GM23338 (cell line): ENCODE data around the gene OSGIN1. TPM values are rescaled to one million over a fixed set of nuclear protein-coding genes. Genes with fewer than 3 reads are reported as not detected.

Experiments used
- ATAC-seq: fragments of 200-7000 bp; cut with Tn5 transposase; 3 replicates; pipeline ENCODE4 v1.9.1; 2020
- DNase-seq: peaks from one replicate; pipeline ENCODE4 v3.0.0-alpha.2; 2015; ENCODE audit warnings: low spot score
- H2AFZ ChIP-seq: fragments of 200-600 bp; sonication (generic); 2 replicates; pipeline ENCODE4 v1.8.0; 2016; ENCODE audit warnings: antibody characterized with exemption, mild to moderate bottlenecking, moderate library complexity
- H3F3A ChIP-seq: fragments of 200-600 bp; sonication (generic); replicated peaks from 2 replicates; pipeline ENCODE4 v1.8.0; 2017; ENCODE audit warnings: antibody characterized with exemption, mixed run types, low read depth
- H3K27ac ChIP-seq: fragments of 200-600 bp; sonication (generic); 2 replicates; pipeline ENCODE4 v1.6.1; 2016; ENCODE audit warnings: low read depth
- H3K27me3 ChIP-seq: fragments of 200-600 bp; sonication (generic); 2 replicates; pipeline ENCODE4 v1.8.0; 2016; ENCODE audit warnings: mild to moderate bottlenecking, mixed run types, moderate library complexity; ENCODE audit not compliant: insufficient read depth
- H3K36me3 ChIP-seq: fragments of 200-600 bp; sonication (generic); 2 replicates; pipeline ENCODE4 v1.8.0; 2016; ENCODE audit warnings: mild to moderate bottlenecking; ENCODE audit not compliant: insufficient read depth
- H3K4me1 ChIP-seq: fragments of 200-600 bp; sonication (generic); 2 replicates; pipeline ENCODE4 v1.8.0; 2016; ENCODE audit warnings: mild to moderate bottlenecking, moderate library complexity; ENCODE audit not compliant: insufficient read depth
- H3K4me2 ChIP-seq: fragments of 200-600 bp; sonication (generic); 2 replicates; pipeline ENCODE4 v1.7.1; 2017; ENCODE audit warnings: mixed run types
- H3K4me3 ChIP-seq: fragments of 200-600 bp; sonication (generic); 2 replicates; pipeline ENCODE4 v1.6.1; 2016; ENCODE audit warnings: mixed run types
- H3K79me2 ChIP-seq: fragments of 200-600 bp; sonication (generic); replicated peaks from 2 replicates; pipeline ENCODE4 v1.8.0; 2017; ENCODE audit warnings: mild to moderate bottlenecking; ENCODE audit not compliant: insufficient read depth
- H3K9me2 ChIP-seq: fragments of 200-600 bp; sonication (generic); 2 replicates; pipeline ENCODE4 v1.8.0; 2017; ENCODE audit not compliant: insufficient read depth
- H4K20me1 ChIP-seq: fragments of 200-600 bp; sonication (generic); replicated peaks from 2 replicates; pipeline ENCODE4 v1.8.0; 2017; ENCODE audit warnings: mild to moderate bottlenecking; ENCODE audit not compliant: insufficient read depth
- H3K27ac Mint-ChIP-seq: 2 replicates; pipeline ENCODE4 v1.8.0; 2020; ENCODE audit warnings: inconsistent platforms, mild to moderate bottlenecking, moderate library complexity, mixed read lengths
- H3K27me3 Mint-ChIP-seq: 3 replicates; pipeline ENCODE4 v1.8.0; 2022; ENCODE audit warnings: low read depth, mild to moderate bottlenecking, moderate library complexity, mixed read lengths, inconsistent platforms; ENCODE audit not compliant: insufficient read depth, poor library complexity
- H3K36me3 Mint-ChIP-seq: 3 replicates; pipeline ENCODE4 v1.8.0; 2021; ENCODE audit warnings: low read depth, mild to moderate bottlenecking, inconsistent platforms, moderate library complexity, mixed read lengths
- H3K4me1 Mint-ChIP-seq: 3 replicates; pipeline ENCODE4 v1.8.0; 2020; ENCODE audit warnings: mild to moderate bottlenecking, inconsistent platforms, mixed read lengths
- H3K4me3 Mint-ChIP-seq: 3 replicates; pipeline ENCODE4 v1.8.0; 2021; ENCODE audit warnings: moderate library complexity, mild to moderate bottlenecking, inconsistent platforms, mixed read lengths
- H3K9me3 Mint-ChIP-seq: 3 replicates; pipeline ENCODE4 v1.8.0; 2020; ENCODE audit warnings: moderate library complexity, mild to moderate bottlenecking, inconsistent platforms, mixed read lengths
- CREB1 ChIP-seq: fragments of 250-450 bp; sonication (Bioruptor Pico); IDR thresholded peaks from 2 replicates; pipeline ENCODE4 v1.5.0; 2020; ENCODE audit warnings: low read depth, mild to moderate bottlenecking, moderate library complexity
- EZH2 ChIP-seq: fragments of 200-600 bp; sonication (generic); IDR thresholded peaks from one replicate; pipeline ENCODE4 v1.8.0; 2017; ENCODE audit warnings: antibody characterized with exemption, mild to moderate bottlenecking, low read depth; ENCODE audit not compliant: unreplicated experiment
- EZH2phosphoT487 ChIP-seq: fragments of 200-600 bp; sonication (generic); IDR thresholded peaks from one replicate; pipeline ENCODE4 v1.8.1; 2018; ENCODE audit warnings: antibody characterized with exemption; ENCODE audit not compliant: unreplicated experiment
- JUNB ChIP-seq: IDR thresholded peaks from one replicate; pipeline ENCODE4 v1.6.1; 2016; ENCODE audit warnings: antibody characterized with exemption; ENCODE audit not compliant: unreplicated experiment
- NANOG ChIP-seq: IDR thresholded peaks from 2 replicates; pipeline ENCODE4 v1.6.1; 2016; ENCODE audit warnings: antibody characterized with exemption, borderline replicate concordance
- POLR2AphosphoS5 ChIP-seq: IDR thresholded peaks from 2 replicates; pipeline ENCODE4 v1.6.1; 2016; ENCODE audit warnings: antibody characterized with exemption, low read depth
- STAT1 ChIP-seq: IDR thresholded peaks from one replicate; pipeline ENCODE4 v1.6.1; 2016; ENCODE audit warnings: antibody characterized with exemption; ENCODE audit not compliant: unreplicated experiment
- ZNF114 ChIP-seq: fragments of 250-450 bp; sonication (Bioruptor Pico); IDR thresholded peaks from 2 replicates; pipeline ENCODE4 v1.5.0; 2020; ENCODE audit warnings: mild to moderate bottlenecking, moderate library complexity
- ZNF331 ChIP-seq: fragments of 250-450 bp; sonication (Bioruptor Pico); IDR thresholded peaks from 2 replicates; pipeline ENCODE4 v1.5.0; 2020; ENCODE audit warnings: low read depth, mild to moderate bottlenecking, moderate library complexity
- polyA plus RNA-seq: library from polyadenylated mRNA; unstranded; fragments of >200 nt; fragmentation: Nextera tagmentation; extraction: Ambion mirVana; gene quantifications from 2 replicates; pipeline ENCODE4 v1.2.1, GENCODE V29; 2016
- total RNA-seq: library from RNA; depleted of rRNA; stranded (reverse); fragments of >200 nt; shearing (Covaris generic); gene quantifications from 2 replicates; pipeline ENCODE4 v1.2.3, GENCODE V29; 2014
- TF ChIP-seq, protein P1 (sequence below): IDR thresholded peaks from one replicate; pipeline ENCODE4 v1.6.1; 2018; ENCODE audit warnings: antibody characterized with exemption; ENCODE audit not compliant: unreplicated experiment
- TF ChIP-seq, protein P2 (sequence below): IDR thresholded peaks from 2 replicates; pipeline ENCODE4 v1.6.1; 2016; ENCODE audit warnings: antibody characterized with exemption
- TF ChIP-seq, protein P3 (sequence below), 2 experiments: fragments of 200-600 bp in 1 of 2; sonication (generic) in 1 of 2; conservative IDR thresholded peaks; 2 replicates each; pipeline versions ENCODE4 v1.5.1 to v1.6.1; 2016 to 2017; ENCODE audit warnings: antibody characterized with exemption in 2 of 2, low read depth in 2 of 2, mild to moderate bottlenecking in 2 of 2, moderate library complexity in 1 of 2
- TF ChIP-seq, protein P4 (sequence below): fragments of 250-450 bp; sonication (Bioruptor Pico); IDR thresholded peaks from 2 replicates; pipeline ENCODE4 v1.5.0; 2020; ENCODE audit warnings: mild to moderate bottlenecking, moderate library complexity

The OSGIN1 gene
- total and polyA plus RNA-seq, 2 experiments from 2014 or later: 0.32 to 1.6 TPM

DNA sequence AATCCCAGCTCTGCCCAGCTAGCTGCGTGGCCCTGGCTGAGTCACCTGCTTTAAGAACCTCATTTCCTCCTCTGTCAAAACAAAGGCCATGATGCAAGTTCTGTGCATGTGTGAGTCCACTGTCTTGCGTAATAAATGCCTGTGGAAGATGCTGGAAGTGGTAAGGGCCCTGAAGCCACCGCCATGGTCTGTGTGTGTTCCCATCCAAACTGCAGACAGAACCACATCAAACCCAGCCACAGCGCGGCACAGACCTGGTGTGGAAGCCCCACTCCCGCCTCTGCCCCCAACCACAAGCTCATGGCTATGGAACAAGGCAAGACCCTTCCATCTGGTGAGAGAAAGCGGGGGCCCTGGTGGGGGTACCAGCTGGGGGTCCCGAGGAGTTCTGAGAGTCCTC is 41.0 kb downstream of the OSGIN1 start:
- Mint-ChIP-seq H3K9me3 (no peaks in the 10 kb centered on the region), H3K4me3 (no peak overlapping the region), H3K36me3 (no peaks in the 10 kb centered on the region), H3K27me3 (peaks cover 18% of the 10 kb centered on the region), H3K27ac (no peak overlapping the region), H3K4me1 (peaks cover 18% of the 10 kb centered on the region)
- H3K36me3 ChIP-seq: no peaks in the 10 kb centered on the region
- H3K9me2 ChIP-seq: no peaks in the 10 kb centered on the region
- ATAC-seq (no peak), DNase-seq (no peak)
- no peak overlapping the region for H3K4me3 ChIP-seq
- TF ChIP-seq JUNB: no peak
- TF ChIP-seq, protein P1, sequence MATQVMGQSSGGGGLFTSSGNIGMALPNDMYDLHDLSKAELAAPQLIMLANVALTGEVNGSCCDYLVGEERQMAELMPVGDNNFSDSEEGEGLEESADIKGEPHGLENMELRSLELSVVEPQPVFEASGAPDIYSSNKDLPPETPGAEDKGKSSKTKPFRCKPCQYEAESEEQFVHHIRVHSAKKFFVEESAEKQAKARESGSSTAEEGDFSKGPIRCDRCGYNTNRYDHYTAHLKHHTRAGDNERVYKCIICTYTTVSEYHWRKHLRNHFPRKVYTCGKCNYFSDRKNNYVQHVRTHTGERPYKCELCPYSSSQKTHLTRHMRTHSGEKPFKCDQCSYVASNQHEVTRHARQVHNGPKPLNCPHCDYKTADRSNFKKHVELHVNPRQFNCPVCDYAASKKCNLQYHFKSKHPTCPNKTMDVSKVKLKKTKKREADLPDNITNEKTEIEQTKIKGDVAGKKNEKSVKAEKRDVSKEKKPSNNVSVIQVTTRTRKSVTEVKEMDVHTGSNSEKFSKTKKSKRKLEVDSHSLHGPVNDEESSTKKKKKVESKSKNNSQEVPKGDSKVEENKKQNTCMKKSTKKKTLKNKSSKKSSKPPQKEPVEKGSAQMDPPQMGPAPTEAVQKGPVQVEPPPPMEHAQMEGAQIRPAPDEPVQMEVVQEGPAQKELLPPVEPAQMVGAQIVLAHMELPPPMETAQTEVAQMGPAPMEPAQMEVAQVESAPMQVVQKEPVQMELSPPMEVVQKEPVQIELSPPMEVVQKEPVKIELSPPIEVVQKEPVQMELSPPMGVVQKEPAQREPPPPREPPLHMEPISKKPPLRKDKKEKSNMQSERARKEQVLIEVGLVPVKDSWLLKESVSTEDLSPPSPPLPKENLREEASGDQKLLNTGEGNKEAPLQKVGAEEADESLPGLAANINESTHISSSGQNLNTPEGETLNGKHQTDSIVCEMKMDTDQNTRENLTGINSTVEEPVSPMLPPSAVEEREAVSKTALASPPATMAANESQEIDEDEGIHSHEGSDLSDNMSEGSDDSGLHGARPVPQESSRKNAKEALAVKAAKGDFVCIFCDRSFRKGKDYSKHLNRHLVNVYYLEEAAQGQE: no peak
- TF ChIP-seq, protein P2, sequence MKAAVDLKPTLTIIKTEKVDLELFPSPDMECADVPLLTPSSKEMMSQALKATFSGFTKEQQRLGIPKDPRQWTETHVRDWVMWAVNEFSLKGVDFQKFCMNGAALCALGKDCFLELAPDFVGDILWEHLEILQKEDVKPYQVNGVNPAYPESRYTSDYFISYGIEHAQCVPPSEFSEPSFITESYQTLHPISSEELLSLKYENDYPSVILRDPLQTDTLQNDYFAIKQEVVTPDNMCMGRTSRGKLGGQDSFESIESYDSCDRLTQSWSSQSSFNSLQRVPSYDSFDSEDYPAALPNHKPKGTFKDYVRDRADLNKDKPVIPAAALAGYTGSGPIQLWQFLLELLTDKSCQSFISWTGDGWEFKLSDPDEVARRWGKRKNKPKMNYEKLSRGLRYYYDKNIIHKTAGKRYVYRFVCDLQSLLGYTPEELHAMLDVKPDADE: no peak
- TF ChIP-seq, protein P3, sequence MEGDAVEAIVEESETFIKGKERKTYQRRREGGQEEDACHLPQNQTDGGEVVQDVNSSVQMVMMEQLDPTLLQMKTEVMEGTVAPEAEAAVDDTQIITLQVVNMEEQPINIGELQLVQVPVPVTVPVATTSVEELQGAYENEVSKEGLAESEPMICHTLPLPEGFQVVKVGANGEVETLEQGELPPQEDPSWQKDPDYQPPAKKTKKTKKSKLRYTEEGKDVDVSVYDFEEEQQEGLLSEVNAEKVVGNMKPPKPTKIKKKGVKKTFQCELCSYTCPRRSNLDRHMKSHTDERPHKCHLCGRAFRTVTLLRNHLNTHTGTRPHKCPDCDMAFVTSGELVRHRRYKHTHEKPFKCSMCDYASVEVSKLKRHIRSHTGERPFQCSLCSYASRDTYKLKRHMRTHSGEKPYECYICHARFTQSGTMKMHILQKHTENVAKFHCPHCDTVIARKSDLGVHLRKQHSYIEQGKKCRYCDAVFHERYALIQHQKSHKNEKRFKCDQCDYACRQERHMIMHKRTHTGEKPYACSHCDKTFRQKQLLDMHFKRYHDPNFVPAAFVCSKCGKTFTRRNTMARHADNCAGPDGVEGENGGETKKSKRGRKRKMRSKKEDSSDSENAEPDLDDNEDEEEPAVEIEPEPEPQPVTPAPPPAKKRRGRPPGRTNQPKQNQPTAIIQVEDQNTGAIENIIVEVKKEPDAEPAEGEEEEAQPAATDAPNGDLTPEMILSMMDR (conservative IDR thresholded peaks at IDR 0.05; ENCODE audit: low read depth in 2 of 2): no peak
- TF ChIP-seq CREB1 (CRISPR knock-in tag): no peak
- TF ChIP-seq POLR2AphosphoS5: no peak
- TF ChIP-seq EZH2phosphoT487: no peak
- TF ChIP-seq EZH2: no peak
- TF ChIP-seq, protein P4, sequence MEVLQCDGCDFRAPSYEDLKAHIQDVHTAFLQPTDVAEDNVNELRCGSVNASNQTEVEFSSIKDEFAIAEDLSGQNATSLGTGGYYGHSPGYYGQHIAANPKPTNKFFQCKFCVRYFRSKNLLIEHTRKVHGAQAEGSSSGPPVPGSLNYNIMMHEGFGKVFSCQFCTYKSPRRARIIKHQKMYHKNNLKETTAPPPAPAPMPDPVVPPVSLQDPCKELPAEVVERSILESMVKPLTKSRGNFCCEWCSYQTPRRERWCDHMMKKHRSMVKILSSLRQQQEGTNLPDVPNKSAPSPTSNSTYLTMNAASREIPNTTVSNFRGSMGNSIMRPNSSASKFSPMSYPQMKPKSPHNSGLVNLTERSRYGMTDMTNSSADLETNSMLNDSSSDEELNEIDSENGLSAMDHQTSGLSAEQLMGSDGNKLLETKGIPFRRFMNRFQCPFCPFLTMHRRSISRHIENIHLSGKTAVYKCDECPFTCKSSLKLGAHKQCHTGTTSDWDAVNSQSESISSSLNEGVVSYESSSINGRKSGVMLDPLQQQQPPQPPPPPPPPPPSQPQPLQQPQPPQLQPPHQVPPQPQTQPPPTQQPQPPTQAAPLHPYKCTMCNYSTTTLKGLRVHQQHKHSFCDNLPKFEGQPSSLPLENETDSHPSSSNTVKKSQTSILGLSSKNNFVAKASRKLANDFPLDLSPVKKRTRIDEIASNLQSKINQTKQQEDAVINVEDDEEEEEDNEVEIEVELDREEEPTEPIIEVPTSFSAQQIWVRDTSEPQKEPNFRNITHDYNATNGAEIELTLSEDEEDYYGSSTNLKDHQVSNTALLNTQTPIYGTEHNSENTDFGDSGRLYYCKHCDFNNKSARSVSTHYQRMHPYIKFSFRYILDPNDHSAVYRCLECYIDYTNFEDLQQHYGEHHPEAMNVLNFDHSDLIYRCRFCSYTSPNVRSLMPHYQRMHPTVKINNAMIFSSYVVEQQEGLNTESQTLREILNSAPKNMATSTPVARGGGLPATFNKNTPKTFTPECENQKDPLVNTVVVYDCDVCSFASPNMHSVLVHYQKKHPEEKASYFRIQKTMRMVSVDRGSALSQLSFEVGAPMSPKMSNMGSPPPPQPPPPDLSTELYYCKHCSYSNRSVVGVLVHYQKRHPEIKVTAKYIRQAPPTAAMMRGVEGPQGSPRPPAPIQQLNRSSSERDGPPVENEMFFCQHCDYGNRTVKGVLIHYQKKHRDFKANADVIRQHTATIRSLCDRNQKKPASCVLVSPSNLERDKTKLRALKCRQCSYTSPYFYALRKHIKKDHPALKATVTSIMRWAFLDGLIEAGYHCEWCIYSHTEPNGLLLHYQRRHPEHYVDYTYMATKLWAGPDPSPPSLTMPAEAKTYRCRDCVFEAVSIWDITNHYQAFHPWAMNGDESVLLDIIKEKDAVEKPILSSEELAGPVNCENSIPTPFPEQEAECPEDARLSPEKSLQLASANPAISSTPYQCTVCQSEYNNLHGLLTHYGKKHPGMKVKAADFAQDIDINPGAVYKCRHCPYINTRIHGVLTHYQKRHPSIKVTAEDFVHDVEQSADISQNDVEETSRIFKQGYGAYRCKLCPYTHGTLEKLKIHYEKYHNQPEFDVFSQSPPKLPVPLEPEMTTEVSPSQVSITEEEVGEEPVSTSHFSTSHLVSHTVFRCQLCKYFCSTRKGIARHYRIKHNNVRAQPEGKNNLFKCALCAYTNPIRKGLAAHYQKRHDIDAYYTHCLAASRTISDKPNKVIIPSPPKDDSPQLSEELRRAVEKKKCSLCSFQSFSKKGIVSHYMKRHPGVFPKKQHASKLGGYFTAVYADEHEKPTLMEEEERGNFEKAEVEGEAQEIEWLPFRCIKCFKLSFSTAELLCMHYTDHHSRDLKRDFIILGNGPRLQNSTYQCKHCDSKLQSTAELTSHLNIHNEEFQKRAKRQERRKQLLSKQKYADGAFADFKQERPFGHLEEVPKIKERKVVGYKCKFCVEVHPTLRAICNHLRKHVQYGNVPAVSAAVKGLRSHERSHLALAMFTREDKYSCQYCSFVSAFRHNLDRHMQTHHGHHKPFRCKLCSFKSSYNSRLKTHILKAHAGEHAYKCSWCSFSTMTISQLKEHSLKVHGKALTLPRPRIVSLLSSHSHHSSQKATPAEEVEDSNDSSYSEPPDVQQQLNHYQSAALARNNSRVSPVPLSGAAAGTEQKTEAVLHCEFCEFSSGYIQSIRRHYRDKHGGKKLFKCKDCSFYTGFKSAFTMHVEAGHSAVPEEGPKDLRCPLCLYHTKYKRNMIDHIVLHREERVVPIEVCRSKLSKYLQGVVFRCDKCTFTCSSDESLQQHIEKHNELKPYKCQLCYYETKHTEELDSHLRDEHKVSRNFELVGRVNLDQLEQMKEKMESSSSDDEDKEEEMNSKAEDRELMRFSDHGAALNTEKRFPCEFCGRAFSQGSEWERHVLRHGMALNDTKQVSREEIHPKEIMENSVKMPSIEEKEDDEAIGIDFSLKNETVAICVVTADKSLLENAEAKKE (CRISPR knock-in tag): no peak
- TF ChIP-seq ZNF114 (CRISPR knock-in tag): no peak
- no peak for TF ChIP-seq ZNF331 (CRISPR knock-in tag)
- no peak for TF ChIP-seq NANOG
- no peak for TF ChIP-seq STAT1
- no peak overlapping the region for H2AFZ ChIP-seq
- no peaks in the 10 kb centered on the region for H3K27me3 ChIP-seq
- no peaks in the 10 kb centered on the region for H3F3A ChIP-seq
- no peaks in the 10 kb centered on the region for H3K79me2 ChIP-seq
- peaks cover 3% of the 10 kb centered on the region; the same call in 1 of the 2 replicates for H3K4me1 ChIP-seq
- no peak overlapping the region for H3K4me2 ChIP-seq
- no peak overlapping the region for H3K27ac ChIP-seq
- no peaks in the 10 kb centered on the region for H4K20me1 ChIP-seq
